GM12878 (cell line): ENCODE measurements around the gene RFX1. TPM values are rescaled to one million over a fixed set of nuclear protein-coding genes. Genes with fewer than 3 reads are reported as not detected.

ENCODE experiments used
- ATF3 ChIP-seq: IDR thresholded peaks from 2 replicates; pipeline ENCODE4 v1.6.1; 2011; ENCODE audit warnings: low read depth, mild to moderate bottlenecking, low read length, moderate library complexity, borderline replicate concordance; ENCODE audit errors: extremely low read depth
- BCL11A ChIP-seq: IDR thresholded peaks from 2 replicates; pipeline ENCODE4 v1.6.1; 2011; ENCODE audit warnings: low read depth, low read length
- CEBPZ ChIP-seq: fragments of 150-350 bp; IDR thresholded peaks from 2 replicates; pipeline ENCODE4 v1.6.1; 2016; ENCODE audit warnings: low read depth, low read length
- CREB1 ChIP-seq: IDR thresholded peaks from 2 replicates; pipeline ENCODE4 v1.6.1; 2012; ENCODE audit warnings: low read depth, mild to moderate bottlenecking, inconsistent platforms
- ELK1 ChIP-seq: IDR thresholded peaks from 2 replicates; pipeline ENCODE4 v1.6.1; 2012; ENCODE audit warnings: low read depth, low read length, improper control_type of control experiment
- ESRRA ChIP-seq: IDR thresholded peaks from 2 replicates; pipeline ENCODE4 v1.6.1; 2012; ENCODE audit warnings: mild to moderate bottlenecking, low read length, improper control_type of control experiment
- KAT2A ChIP-seq: conservative IDR thresholded peaks from 2 replicates; pipeline ENCODE4 v1.6.1; 2011; ENCODE audit warnings: low read depth, low read length; ENCODE audit not compliant: control insufficient read depth
- LARP7 ChIP-seq: fragments of 450-650 bp; IDR thresholded peaks from 2 replicates; pipeline ENCODE4 v1.6.1; 2017; ENCODE audit warnings: mild to moderate bottlenecking
- MEF2A ChIP-seq: IDR thresholded peaks from 2 replicates; pipeline ENCODE4 v1.6.1; 2011; ENCODE audit warnings: low read depth, mild to moderate bottlenecking, low read length, moderate library complexity; ENCODE audit not compliant: insufficient read depth
- MTA3 ChIP-seq: IDR thresholded peaks from 2 replicates; pipeline ENCODE4 v1.6.1; 2012; ENCODE audit warnings: low read length, inconsistent platforms, borderline replicate concordance
- NR2C1 ChIP-seq: fragments of 450-650 bp; IDR thresholded peaks from 2 replicates; pipeline ENCODE4 v1.6.1; 2017; ENCODE audit warnings: antibody characterized with exemption, mild to moderate bottlenecking, moderate library complexity
- RAD21 ChIP-seq: IDR thresholded peaks from 2 replicates; pipeline ENCODE4 v1.6.1; 2011; ENCODE audit warnings: mild to moderate bottlenecking, low read depth, low read length, moderate library complexity; ENCODE audit not compliant: insufficient read depth
- SMC3 ChIP-seq: IDR thresholded peaks from 2 replicates; pipeline ENCODE4 v1.6.1; 2011; ENCODE audit warnings: low read length, improper control_type of control experiment, borderline replicate concordance
- TCF7 ChIP-seq: IDR thresholded peaks from 2 replicates; pipeline ENCODE4 v1.6.1; 2014; ENCODE audit warnings: antibody characterized with exemption, borderline replicate concordance
- ZNF207 ChIP-seq: fragments of 450-650 bp; IDR thresholded peaks from 2 replicates; pipeline ENCODE4 v1.6.1; 2014; ENCODE audit warnings: antibody characterized with exemption, mild to moderate bottlenecking, borderline replicate concordance
- ZNF217 ChIP-seq: fragments of 450-650 bp; IDR thresholded peaks from 2 replicates; pipeline ENCODE4 v1.6.1; 2017; ENCODE audit warnings: antibody characterized with exemption, mild to moderate bottlenecking
- ZNF384 ChIP-seq: IDR thresholded peaks from 2 replicates; pipeline ENCODE4 v1.6.1; 2012; ENCODE audit warnings: low read depth, mild to moderate bottlenecking, low read length, improper control_type of control experiment, borderline replicate concordance
- polyA plus RNA-seq, 11 experiments: library from polyadenylated mRNA; depleted of rRNA in 4 of 11; unstranded in 6 of 11; stranded (reverse) in 5 of 11; fragments of >200 nt; fragmentation: Nextera tagmentation in 4 of 11; fragmentation: Illumina TruSeq in 1 of 11; extraction: Ambion mirVana in 4 of 11; extraction: Trizol in 1 of 11; gene quantifications; 1 replicate in 1 of 11; 2 replicates in 10 of 11; pipeline versions ENCODE4 v1.2.1 to v1.2.3, GENCODE V29; 2011 to 2016; ENCODE audit warnings: inconsistent platforms in 2 of 11, missing spikeins in 2 of 11, low read depth in 1 of 11
- total RNA-seq, 4 experiments: library from RNA; depleted of rRNA in 3 of 4; stranded (reverse); fragments of >200 nt in 3 of 4; fragmentation: Illumina TruSeq in 1 of 4; extraction: Trizol in 1 of 4; gene quantifications; 2 replicates each; pipeline versions ENCODE4 v1.2.1 to v1.2.3, GENCODE V29; 2013 to 2021
- TF ChIP-seq, protein P1 (sequence below): IDR thresholded peaks from 2 replicates; pipeline ENCODE4 v1.6.1; 2011; ENCODE audit warnings: borderline replicate concordance, low read depth, mild to moderate bottlenecking, moderate library complexity, mixed read lengths, low read length; ENCODE audit not compliant: insufficient read depth; ENCODE audit errors: extremely low read length
- TF ChIP-seq, protein P2 (sequence below): fragments of 450-650 bp; conservative IDR thresholded peaks from 2 replicates; pipeline ENCODE4 v1.6.1; 2017; ENCODE audit warnings: mild to moderate bottlenecking, moderate library complexity
- TF ChIP-seq, protein P3 (sequence below): IDR thresholded peaks from 2 replicates; pipeline ENCODE4 v1.6.1; 2011; ENCODE audit warnings: borderline replicate concordance, low read depth, mild to moderate bottlenecking, moderate library complexity, low read length; ENCODE audit not compliant: insufficient read depth, poor library complexity, severe bottlenecking

RFX1 gene
- total and polyA plus RNA-seq, 10 of the 15 experiments (the other 5 are each of a cell fraction or from before 2014, with no cell fraction given) = 0.05 to 11.0 (median 1.5) TPM

GRCh38 chr19:14048443-14049153 lies 42.5 kb upstream of the RFX1 start (continued):
- TF ChIP-seq SMC3 = peak; percentile 52; the same call in 1 of the 2 replicates
- TF ChIP-seq MEF2A = no peak
- no peak for TF ChIP-seq KAT2A
- no peak for TF ChIP-seq ZNF384
- no peak for TF ChIP-seq CEBPZ
- no peak for TF ChIP-seq NR2C1
- no peak for TF ChIP-seq ESRRA
- no peak for TF ChIP-seq ZNF217
- no peak for TF ChIP-seq BCL11A
- TF ChIP-seq LARP7 = no peak
- TF ChIP-seq ATF3 = no peak
- TF ChIP-seq, protein P1, sequence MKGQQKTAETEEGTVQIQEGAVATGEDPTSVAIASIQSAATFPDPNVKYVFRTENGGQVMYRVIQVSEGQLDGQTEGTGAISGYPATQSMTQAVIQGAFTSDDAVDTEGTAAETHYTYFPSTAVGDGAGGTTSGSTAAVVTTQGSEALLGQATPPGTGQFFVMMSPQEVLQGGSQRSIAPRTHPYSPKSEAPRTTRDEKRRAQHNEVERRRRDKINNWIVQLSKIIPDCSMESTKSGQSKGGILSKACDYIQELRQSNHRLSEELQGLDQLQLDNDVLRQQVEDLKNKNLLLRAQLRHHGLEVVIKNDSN = no peak
- TF ChIP-seq ELK1 = no peak
- TF ChIP-seq ZNF207 = no peak
- no peak for TF ChIP-seq TCF7
- no peak for TF ChIP-seq CREB1
- TF ChIP-seq, protein P2, sequence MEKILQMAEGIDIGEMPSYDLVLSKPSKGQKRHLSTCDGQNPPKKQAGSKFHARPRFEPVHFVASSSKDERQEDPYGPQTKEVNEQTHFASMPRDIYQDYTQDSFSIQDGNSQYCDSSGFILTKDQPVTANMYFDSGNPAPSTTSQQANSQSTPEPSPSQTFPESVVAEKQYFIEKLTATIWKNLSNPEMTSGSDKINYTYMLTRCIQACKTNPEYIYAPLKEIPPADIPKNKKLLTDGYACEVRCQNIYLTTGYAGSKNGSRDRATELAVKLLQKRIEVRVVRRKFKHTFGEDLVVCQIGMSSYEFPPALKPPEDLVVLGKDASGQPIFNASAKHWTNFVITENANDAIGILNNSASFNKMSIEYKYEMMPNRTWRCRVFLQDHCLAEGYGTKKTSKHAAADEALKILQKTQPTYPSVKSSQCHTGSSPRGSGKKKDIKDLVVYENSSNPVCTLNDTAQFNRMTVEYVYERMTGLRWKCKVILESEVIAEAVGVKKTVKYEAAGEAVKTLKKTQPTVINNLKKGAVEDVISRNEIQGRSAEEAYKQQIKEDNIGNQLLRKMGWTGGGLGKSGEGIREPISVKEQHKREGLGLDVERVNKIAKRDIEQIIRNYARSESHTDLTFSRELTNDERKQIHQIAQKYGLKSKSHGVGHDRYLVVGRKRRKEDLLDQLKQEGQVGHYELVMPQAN = no peak
- no peak for TF ChIP-seq MTA3
- TF ChIP-seq, protein P3, sequence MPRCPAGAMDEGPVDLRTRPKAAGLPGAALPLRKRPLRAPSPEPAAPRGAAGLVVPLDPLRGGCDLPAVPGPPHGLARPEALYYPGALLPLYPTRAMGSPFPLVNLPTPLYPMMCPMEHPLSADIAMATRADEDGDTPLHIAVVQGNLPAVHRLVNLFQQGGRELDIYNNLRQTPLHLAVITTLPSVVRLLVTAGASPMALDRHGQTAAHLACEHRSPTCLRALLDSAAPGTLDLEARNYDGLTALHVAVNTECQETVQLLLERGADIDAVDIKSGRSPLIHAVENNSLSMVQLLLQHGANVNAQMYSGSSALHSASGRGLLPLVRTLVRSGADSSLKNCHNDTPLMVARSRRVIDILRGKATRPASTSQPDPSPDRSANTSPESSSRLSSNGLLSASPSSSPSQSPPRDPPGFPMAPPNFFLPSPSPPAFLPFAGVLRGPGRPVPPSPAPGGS = no peak
- TF ChIP-seq RAD21 = peak; percentile 57
